Subcutaneous abdominal adipose tissue (tissue), 5 donors: Measurements from ENCODE around the gene NF2.
"Not testable (repeated sequence)": the region's sequence is repeated elsewhere in the genome, so short reads cannot be mapped to it uniquely, and the experiment has no call there.

Source experiments
- H3K27ac ChIP-seq: one replicate; pipeline ENCODE4 v1.7.0; 2013; ENCODE audit warnings: low read depth, mild to moderate bottlenecking, inconsistent platforms, low read length, moderate library complexity
- H3K27me3 ChIP-seq, 5 donors: one replicate each; pipeline ENCODE4 v1.7.0; 2013; ENCODE audit warnings: low read length in 5 of 5, inconsistent platforms in 1 of 5; ENCODE audit not compliant: control insufficient read depth in 5 of 5, insufficient read depth in 4 of 5
- H3K36me3 ChIP-seq, 5 donors: one replicate each; pipeline ENCODE4 v1.7.0; 2013; ENCODE audit warnings: low read length in 5 of 5; ENCODE audit not compliant: control insufficient read depth in 5 of 5, insufficient read depth in 5 of 5
- H3K4me1 ChIP-seq, 5 donors: one replicate each; pipeline ENCODE4 v1.7.0; 2013; ENCODE audit warnings: low read length in 5 of 5, mild to moderate bottlenecking in 3 of 5, moderate library complexity in 1 of 5; ENCODE audit not compliant: control insufficient read depth in 5 of 5, insufficient read depth in 5 of 5
- H3K4me3 ChIP-seq, 5 donors: one replicate each; pipeline ENCODE4 v1.7.0; 2013; ENCODE audit warnings: low read length in 5 of 5, low read depth in 1 of 5
- H3K9ac ChIP-seq, 5 donors: one replicate each; pipeline ENCODE4 v1.7.0; 2013; ENCODE audit warnings: low read length in 5 of 5, mild to moderate bottlenecking in 4 of 5, moderate library complexity in 3 of 5
- H3K9me3 ChIP-seq, 5 donors: one replicate each; pipeline ENCODE4 v1.7.0; 2013; ENCODE audit warnings: low read length in 5 of 5; ENCODE audit not compliant: control insufficient read depth in 5 of 5
- donor health status: healthy.
- donor health status: healthy.
- donor health status: healthy.
- donor health status: healthy.
- donor health status: healthy.

NF2 gene

GRCh38 chr22:29570912-29571549 is 32.4 kb upstream of the NF2 start:
- H3K4me1 ChIP-seq, result no peaks in the 10 kb centered on the region
- no peaks in the 10 kb centered on the region for H3K9me3 ChIP-seq
- H3K27ac ChIP-seq, result no peak overlapping the region
- no peak overlapping the region for H3K4me3 ChIP-seq
- no peak overlapping the region for H3K9ac ChIP-seq
- peaks cover 0 to 22% (median 10%) of the 10 kb centered on the region in 5 donors for H3K36me3 ChIP-seq
- H3K27me3 ChIP-seq, result no peaks in the 10 kb centered on the region

DNA sequence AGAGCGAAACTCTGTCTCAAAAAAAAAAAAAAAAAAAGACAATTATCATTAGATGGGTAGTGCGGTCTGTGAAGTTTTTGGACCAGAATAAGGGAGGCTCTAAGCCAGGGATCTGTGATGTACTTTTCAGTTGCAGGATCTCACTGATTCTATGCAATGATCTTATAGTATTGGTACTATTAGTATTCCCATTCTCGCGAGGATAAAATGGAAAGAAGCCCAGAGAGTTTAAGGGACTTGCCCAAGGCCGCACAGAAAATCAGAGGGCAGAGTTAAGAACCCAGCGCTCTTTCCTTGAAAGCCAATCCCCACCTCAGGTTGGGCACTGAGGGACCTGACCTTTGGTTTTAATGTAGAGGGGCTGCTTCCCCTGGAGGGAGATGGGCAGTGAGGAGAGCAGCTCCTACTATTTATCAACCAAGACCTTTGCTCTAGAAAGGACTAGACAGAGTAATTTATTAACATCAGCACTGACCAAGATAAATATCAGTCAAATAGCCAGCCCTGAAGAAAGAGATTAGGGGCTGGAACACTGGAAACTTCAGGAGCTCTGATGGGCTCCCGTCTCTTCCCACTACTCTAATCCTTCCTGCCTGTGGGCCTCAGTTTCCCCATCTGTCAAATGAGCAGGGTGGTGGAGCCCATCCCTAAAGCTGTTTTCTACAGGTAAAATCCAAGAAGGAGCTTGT is 28.5 kb upstream of the NF2 start:
- H3K27me3 ChIP-seq, result no peaks in the 10 kb centered on the region
- no peak overlapping the region for H3K9ac ChIP-seq
- H3K27ac ChIP-seq, result no peak overlapping the region

DNA sequence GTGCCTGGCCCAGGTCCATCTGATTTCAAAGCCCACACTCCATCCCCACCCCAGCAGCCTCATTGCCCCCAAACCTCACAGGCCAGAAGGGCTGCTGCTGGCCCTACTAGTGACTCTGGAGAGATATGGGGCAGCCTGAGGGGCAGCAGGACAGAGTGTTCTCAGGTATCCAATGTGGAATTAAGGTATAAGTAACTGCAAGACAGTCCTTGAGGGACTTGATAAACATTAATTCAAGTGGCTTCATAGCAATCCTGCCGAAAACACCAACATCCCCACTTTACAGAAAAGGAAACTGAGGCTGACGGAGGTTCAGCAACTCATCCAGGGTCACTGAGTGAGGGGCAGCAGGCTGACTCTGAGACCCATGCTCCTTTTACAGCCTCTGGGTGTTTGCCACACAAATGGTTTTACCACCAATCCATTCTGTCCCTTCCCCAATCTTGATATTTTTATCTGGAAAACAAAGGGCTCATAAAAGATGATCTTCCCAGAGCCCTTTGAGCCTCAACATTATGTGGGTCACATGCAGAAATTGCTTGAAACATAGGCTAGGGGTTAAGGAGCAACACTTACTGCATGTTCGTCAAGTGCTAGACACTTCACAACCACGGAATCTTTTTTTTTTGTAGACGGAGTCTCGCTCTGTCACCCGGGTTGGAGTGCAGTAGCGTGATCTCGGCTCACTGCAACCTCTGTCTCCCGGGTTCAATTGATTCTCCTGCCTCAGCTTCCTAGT is 24.8 kb upstream of the NF2 start:
- Histone ChIP-seq H3K4me1 (peaks cover 3 to 12% (median 11%) of the 10 kb centered on the region in 5 donors), H3K4me3 (no peak overlapping the region), H3K27me3 (no peaks in the 10 kb centered on the region), H3K9me3 (no peaks in the 10 kb centered on the region), H3K9ac (no peak overlapping the region), H3K27ac (no peak overlapping the region), H3K36me3 (no peaks in the 10 kb centered on the region)

More for the DNA sequence above, 28.5 kb upstream of the NF2 start:
- H3K4me3 ChIP-seq, result no peak overlapping the region
- peaks cover 0 to 4% (median 2%) of the 10 kb centered on the region in 5 donors for H3K36me3 ChIP-seq
- no peaks in the 10 kb centered on the region for H3K9me3 ChIP-seq
- H3K4me1 ChIP-seq, result no peaks in the 10 kb centered on the region

GRCh38 chr22:29580200-29580810 is 23.1 kb upstream of the NF2 start:
- no peaks in the 10 kb centered on the region for H3K27me3 ChIP-seq
- H3K9ac ChIP-seq, result peak overlapping the region in 2 of 5 donors; percentile 10 to 54
- H3K4me1 ChIP-seq, result peaks cover 3 to 12% (median 11%) of the 10 kb centered on the region in 5 donors
- no peak overlapping the region for H3K27ac ChIP-seq
- no peaks in the 10 kb centered on the region for H3K36me3 ChIP-seq
- peak overlapping the region; percentile 62 to 74 (median 66) for H3K4me3 ChIP-seq
- H3K9me3 ChIP-seq, result no peaks in the 10 kb centered on the region

GRCh38 chr22:29581799-29582198 is 21.6 kb upstream of the NF2 start:
- Histone ChIP-seq H3K27ac (no peak overlapping the region), H3K4me3 (no peak overlapping the region)

DNA sequence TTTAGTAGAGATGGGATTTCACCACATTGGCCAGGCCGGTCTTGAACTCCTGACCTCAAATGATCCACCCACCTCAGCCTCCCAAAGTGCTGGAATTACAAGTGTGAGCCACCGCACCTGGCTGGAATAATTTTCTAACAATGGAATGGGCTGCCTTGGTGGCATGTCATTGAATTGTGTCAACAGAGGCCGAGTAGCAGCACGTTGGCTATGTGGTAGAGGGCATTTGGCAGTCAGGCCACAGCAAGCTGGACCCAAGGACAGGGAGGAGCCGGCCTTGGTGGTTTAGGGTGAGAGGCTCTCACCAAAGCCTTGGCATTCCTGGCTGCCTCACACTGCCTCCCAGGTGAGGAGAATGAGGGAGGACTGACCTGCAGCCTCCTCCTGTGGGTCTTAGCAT is 18.5 kb upstream of the NF2 start:
- Histone ChIP-seq H3K4me1 (peaks cover 3 to 12% (median 11%) of the 10 kb centered on the region in 5 donors), H3K36me3 (no peaks in the 10 kb centered on the region), H3K9ac (no peak overlapping the region), H3K27ac (no peak overlapping the region), H3K27me3 (no peaks in the 10 kb centered on the region), H3K4me3 (no peak overlapping the region), H3K9me3 (no peaks in the 10 kb centered on the region)

More at GRCh38 chr22:29581799-29582198, 21.6 kb upstream of the NF2 start:
- H3K36me3 ChIP-seq, result no peaks in the 10 kb centered on the region
- no peak overlapping the region for H3K9ac ChIP-seq
- H3K4me1 ChIP-seq, result peaks cover 3 to 12% (median 11%) of the 10 kb centered on the region in 5 donors
- no peaks in the 10 kb centered on the region for H3K27me3 ChIP-seq
- no peaks in the 10 kb centered on the region for H3K9me3 ChIP-seq

- not testable (repeated sequence) for H3K9ac ChIP-seq, H3K27ac ChIP-seq, H3K4me1 ChIP-seq, H3K9me3 ChIP-seq, H3K4me3 ChIP-seq, H3K36me3 ChIP-seq, H3K27me3 ChIP-seq
Observed at GRCh38 chr22:29586193-29586705, 17.2 kb upstream of the NF2 start.

GRCh38 chr22:29587938-29588699 is 15.3 kb upstream of the NF2 start:
- H3K4me1 ChIP-seq, result no peaks in the 10 kb centered on the region
- H3K9me3 ChIP-seq, result no peaks in the 10 kb centered on the region
- H3K9ac ChIP-seq, result no peak overlapping the region
- no peaks in the 10 kb centered on the region for H3K36me3 ChIP-seq
- H3K4me3 ChIP-seq, result no peak overlapping the region
- H3K27ac ChIP-seq, result no peak overlapping the region
- H3K27me3 ChIP-seq, result no peaks in the 10 kb centered on the region

- Histone ChIP-seq H3K4me3 (no peak overlapping the region), H3K9ac (no peak overlapping the region), H3K9me3 (no peaks in the 10 kb centered on the region), H3K36me3 (no peaks in the 10 kb centered on the region), H3K27me3 (no peaks in the 10 kb centered on the region), H3K27ac (no peak overlapping the region), H3K4me1 (no peaks in the 10 kb centered on the region)
Observed at GRCh38 chr22:29593923-29594322, 9.5 kb upstream of the NF2 start.
